ENCODE results near the gene STON2.
"Not testable (repeated sequence)": the region's sequence is repeated elsewhere in the genome, so short reads cannot be mapped to it uniquely, and the experiment has no call there.

STON2 gene

GRCh38 chr14:81264671-81265070 is 135.5 kb downstream of the STON2 start:
- DNase-seq: no peak

GRCh38 chr14:81263777-81264410 is 136.2 kb downstream of the STON2 start:
- DNase-seq: no peak

GRCh38 chr14:81261176-81261575 is 138.9 kb downstream of the STON2 start:
- DNase-seq: no peak

GRCh38 chr14:81260732-81261131 is 139.4 kb downstream of the STON2 start:
- DNase-seq: no peak

GRCh38 chr14:81256289-81256960 is 143.7 kb downstream of the STON2 start:
- DNase-seq: peak; percentile 6 to 17

GRCh38 chr14:81252278-81252677 is 147.8 kb downstream of the STON2 start:
- DNase-seq: no peak

GRCh38 chr14:81247271-81247766 is 152.8 kb downstream of the STON2 start:
- no peak for DNase-seq

GRCh38 chr14:81246461-81247270 is 153.5 kb downstream of the STON2 start:
- DNase-seq: no peak

GRCh38 chr14:81245771-81246170 is 154.4 kb downstream of the STON2 start:
- DNase-seq: no peak

GRCh38 chr14:81244431-81244830 is 155.7 kb downstream of the STON2 start:
- not testable (repeated sequence) for DNase-seq

GRCh38 chr14:81243499-81243898 is 156.6 kb downstream of the STON2 start:
- DNase-seq: no peak

GRCh38 chr14:81236849-81237248 is 163.3 kb downstream of the STON2 start:
- not testable (repeated sequence) for DNase-seq

- no peak for DNase-seq
These were observed 164.0 kb downstream of the STON2 start for GRCh38 chr14:81236138-81236537.

- peak; percentile 71 to 87 for DNase-seq
These were observed 165.0 kb downstream of the STON2 start for GRCh38 chr14:81235096-81235495.

- DNase-seq: no peak
These were observed 165.8 kb downstream of the STON2 start for GRCh38 chr14:81234278-81234677.

- DNase-seq: no peak
These were observed 166.5 kb downstream of the STON2 start for GRCh38 chr14:81233615-81234014.

- no peak for DNase-seq
These were observed 168.6 kb downstream of the STON2 start for GRCh38 chr14:81231540-81231939.

GRCh38 chr14:81224222-81224621 is 175.9 kb downstream of the STON2 start:
- DNase-seq: no peak

- DNase-seq: not testable (repeated sequence)
These were observed 176.3 kb downstream of the STON2 start for GRCh38 chr14:81223788-81224187.

GRCh38 chr14:81222691-81223090 is 177.4 kb downstream of the STON2 start:
- no peak for DNase-seq

GRCh38 chr14:81222126-81222525 is 178.0 kb downstream of the STON2 start:
- DNase-seq: no peak

- no peak for DNase-seq
These were observed 178.5 kb downstream of the STON2 start for GRCh38 chr14:81221579-81222102.

GRCh38 chr14:81220830-81221578 is 179.1 kb downstream of the STON2 start, which contains the start of gene GTF2A1:
GTF2A1 (minus strand) TSS chr14:81220959; CDS start chr14:81220518, 441 bp downstream.
- DNase-seq: peak; percentile 93 to 94

Data from inflammatory macrophage treated with lipopolysaccharide for 1 hour (primary cell).